ENCODE results near the gene AFDN.

AFDN gene, protein sequence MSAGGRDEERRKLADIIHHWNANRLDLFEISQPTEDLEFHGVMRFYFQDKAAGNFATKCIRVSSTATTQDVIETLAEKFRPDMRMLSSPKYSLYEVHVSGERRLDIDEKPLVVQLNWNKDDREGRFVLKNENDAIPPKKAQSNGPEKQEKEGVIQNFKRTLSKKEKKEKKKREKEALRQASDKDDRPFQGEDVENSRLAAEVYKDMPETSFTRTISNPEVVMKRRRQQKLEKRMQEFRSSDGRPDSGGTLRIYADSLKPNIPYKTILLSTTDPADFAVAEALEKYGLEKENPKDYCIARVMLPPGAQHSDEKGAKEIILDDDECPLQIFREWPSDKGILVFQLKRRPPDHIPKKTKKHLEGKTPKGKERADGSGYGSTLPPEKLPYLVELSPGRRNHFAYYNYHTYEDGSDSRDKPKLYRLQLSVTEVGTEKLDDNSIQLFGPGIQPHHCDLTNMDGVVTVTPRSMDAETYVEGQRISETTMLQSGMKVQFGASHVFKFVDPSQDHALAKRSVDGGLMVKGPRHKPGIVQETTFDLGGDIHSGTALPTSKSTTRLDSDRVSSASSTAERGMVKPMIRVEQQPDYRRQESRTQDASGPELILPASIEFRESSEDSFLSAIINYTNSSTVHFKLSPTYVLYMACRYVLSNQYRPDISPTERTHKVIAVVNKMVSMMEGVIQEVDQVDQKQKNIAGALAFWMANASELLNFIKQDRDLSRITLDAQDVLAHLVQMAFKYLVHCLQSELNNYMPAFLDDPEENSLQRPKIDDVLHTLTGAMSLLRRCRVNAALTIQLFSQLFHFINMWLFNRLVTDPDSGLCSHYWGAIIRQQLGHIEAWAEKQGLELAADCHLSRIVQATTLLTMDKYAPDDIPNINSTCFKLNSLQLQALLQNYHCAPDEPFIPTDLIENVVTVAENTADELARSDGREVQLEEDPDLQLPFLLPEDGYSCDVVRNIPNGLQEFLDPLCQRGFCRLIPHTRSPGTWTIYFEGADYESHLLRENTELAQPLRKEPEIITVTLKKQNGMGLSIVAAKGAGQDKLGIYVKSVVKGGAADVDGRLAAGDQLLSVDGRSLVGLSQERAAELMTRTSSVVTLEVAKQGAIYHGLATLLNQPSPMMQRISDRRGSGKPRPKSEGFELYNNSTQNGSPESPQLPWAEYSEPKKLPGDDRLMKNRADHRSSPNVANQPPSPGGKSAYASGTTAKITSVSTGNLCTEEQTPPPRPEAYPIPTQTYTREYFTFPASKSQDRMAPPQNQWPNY (N-terminal part only)

DNA sequence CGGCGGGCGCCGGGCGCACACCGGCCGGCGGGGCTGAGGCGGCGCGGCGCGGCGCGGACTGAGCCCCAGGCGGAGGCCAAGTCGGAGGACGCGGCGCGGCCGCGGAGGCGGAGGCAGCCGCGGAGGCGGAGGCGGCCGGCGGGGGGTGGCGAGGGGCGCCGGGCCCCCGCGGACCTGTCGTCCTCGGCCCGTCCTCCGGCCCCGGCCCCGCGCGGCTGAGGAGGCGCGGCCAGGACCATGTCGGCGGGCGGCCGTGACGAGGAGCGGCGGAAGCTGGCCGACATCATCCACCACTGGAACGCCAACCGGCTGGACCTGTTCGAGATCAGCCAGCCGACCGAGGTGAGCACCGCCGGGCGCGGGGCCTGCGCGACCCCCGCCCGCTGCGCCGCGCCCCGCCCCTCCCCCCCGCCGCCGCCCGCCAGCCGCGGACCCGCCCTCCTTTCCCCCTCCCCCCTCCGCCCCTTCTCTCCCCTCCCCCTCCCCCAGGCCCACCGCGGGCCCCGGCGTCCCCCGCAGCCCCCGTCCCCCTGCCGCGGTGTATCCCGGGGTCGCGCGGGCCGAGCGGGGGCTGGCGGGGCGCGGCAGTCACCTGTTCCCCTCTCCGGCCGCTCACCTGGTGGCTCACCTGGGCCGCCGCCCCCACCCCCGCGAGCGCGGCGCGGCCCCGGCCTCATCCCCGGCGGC, at the start of gene AFDN:
TSS of gene AFDN (plus strand) at position 16 of the 687 bp plus-strand sequence. CDS start at position 238, 222 bp downstream.
- peak within 1 kb of the TSS; percentile 86 for H3K4me3 ChIP-seq (ENCODE audit: low read depth, low read length)
- TF ChIP-seq, protein P1, sequence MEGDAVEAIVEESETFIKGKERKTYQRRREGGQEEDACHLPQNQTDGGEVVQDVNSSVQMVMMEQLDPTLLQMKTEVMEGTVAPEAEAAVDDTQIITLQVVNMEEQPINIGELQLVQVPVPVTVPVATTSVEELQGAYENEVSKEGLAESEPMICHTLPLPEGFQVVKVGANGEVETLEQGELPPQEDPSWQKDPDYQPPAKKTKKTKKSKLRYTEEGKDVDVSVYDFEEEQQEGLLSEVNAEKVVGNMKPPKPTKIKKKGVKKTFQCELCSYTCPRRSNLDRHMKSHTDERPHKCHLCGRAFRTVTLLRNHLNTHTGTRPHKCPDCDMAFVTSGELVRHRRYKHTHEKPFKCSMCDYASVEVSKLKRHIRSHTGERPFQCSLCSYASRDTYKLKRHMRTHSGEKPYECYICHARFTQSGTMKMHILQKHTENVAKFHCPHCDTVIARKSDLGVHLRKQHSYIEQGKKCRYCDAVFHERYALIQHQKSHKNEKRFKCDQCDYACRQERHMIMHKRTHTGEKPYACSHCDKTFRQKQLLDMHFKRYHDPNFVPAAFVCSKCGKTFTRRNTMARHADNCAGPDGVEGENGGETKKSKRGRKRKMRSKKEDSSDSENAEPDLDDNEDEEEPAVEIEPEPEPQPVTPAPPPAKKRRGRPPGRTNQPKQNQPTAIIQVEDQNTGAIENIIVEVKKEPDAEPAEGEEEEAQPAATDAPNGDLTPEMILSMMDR (conservative IDR thresholded peaks at IDR 0.05; ENCODE audit: low read depth, low read length), result no peak
- DNase-seq (ENCODE audit: low read depth), result no peak

DNA sequence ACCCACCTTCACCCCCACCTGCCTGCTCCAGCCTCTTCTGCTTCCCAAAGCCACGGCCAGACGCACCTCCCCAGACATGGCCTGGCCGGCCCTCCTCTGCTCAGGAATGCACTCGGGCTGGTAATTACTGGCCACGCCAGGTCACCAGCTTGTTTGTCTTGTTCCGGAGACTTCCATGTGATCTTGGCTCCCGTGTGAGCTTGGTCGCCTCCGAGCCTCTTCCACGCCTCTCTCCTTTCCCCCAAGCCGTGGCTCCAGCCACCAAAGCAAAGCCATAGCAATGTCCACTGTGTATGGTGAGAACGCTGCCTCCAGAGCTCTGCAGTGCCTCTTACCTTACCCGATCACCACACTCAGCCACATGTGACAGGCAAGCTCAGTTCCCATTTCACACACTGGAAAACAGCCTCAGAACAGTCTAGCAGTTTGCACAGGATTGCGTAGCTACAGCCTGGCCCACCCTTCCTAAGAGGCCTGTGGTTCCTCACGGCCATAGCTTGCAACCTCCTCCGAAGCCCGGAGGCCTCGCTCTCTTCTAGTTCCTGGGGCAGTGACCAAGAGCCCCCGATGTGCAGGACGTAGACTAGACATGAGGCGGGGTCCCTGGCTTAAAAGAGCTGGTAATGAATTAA, 48.1 kb upstream of the AFDN start:
- no peak for DNase-seq (ENCODE audit: low read depth)
- TF ChIP-seq, protein P1 (conservative IDR thresholded peaks at IDR 0.05; ENCODE audit: low read depth, low read length), result no peak
- H3K4me3 ChIP-seq (ENCODE audit: low read depth, low read length), result no peak overlapping the region

DNA sequence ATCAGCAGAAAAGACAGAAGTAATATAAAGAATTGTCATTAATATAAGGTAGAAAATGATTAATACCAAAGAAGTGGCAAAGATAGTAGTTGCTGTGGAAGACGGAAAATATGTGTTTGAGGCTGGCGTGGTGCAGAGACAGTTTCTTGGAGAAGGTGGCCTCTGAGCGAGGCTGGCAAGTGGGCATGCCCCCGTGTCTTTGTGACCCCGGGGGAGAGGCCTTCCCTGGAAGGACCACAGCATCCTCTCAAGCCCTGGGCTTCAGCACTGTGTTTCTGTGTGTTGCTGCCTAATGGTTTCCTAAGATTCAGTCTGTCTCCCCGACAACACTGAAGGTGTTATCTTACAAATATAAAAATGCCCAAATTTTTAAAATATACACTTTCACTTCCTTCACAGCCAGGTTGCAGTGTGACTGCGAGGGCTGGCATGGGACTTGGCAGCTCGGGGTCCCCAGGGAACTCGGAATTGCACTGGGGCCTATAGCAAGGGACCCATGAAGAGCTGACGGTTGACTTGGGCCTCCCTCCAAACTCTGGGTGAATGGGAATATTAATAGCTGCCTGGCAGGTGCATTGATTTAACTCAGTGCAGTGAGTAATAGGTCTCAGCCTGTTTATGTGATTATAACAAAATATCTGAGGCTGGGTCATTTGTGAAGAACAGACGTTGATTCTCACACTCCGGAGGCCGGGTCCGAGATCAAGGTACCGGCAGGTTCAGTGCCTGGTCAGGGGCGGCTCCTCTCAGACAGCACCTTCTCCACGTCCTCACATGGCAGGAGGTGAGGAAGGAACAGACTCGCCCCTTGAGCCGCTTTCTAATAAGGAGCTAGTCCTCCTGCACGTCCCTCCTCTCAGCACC, 47.4 kb upstream of the AFDN start:
- TF ChIP-seq, protein P1 (conservative IDR thresholded peaks at IDR 0.05; ENCODE audit: low read depth, low read length), result no peak
- H3K4me3 ChIP-seq (ENCODE audit: low read depth, low read length), result no peak overlapping the region
- DNase-seq (ENCODE audit: low read depth), result no peak

DNA sequence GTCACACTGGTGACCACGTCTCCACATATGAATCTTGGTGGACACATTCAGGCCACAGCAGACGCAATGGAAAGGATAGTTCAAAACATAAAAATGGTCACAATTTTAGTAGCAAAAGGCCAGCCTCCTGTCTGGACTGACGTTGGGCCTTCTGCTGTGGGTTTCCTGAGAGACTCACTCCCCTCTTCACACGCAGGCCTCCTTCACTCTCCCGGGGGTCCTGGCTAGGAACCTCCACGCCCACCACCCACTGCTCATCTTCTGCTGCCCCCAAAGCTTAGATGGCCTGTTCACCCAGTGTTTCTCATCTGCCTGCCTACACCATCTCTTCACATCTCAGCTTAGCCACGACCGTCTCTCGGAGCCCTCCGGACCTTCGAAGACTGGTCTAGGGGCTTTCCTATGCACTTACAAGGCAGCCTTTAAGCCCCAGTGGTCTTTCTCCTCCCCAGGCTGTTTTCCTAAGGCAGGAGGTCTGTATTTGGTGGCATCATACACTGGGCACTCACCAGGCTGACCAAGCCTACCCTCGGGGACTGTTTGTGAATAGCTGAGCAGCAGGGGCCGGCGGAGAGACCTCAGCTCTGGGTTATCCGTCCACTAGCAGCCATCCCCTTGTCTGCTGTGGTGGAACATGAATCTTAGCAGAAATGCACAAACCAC, 46.6 kb upstream of the AFDN start:
- DNase-seq (ENCODE audit: low read depth), result no peak
- TF ChIP-seq, protein P1 (conservative IDR thresholded peaks at IDR 0.05; ENCODE audit: low read depth, low read length), result no peak
- H3K4me3 ChIP-seq (ENCODE audit: low read depth, low read length), result no peak overlapping the region

DNA sequence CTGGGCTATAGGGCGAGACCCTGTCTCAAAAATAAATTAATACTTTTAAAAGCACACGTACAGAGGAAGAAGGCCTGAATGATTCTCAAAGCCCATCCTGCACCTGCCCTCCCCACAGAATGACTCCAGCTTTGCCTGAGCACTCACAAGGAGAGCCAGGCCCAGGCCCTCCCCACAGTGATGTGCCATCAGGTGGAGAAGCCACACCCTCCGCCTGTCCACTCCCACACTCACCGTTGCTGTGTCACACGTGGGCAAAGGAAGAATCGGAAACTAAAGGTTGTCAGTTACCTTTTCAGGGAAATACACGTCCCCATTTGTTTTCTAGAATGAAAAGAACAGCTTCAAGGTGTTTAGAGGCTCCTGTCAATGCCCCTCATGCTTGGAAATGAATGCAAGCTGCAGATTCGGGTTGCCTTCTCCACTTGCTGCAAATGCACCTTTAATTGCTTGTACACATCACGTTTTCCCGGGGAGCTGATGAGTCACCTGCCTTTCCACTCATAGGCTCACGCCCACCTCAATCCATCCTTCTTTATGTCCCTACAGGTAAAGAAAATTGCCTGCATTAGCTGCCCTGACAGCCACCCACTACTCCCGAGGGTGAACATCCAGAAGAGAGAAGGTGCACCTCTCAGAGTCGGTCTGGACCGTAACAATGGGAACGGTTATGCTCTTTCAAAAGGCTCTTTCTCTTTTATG, 45.5 kb upstream of the AFDN start:
- no peak for DNase-seq (ENCODE audit: low read depth)
- no peak overlapping the region for H3K4me3 ChIP-seq (ENCODE audit: low read depth, low read length)

More for the DNA sequence above, 45.5 kb upstream of the AFDN start:
- TF ChIP-seq, protein P1 (conservative IDR thresholded peaks at IDR 0.05; ENCODE audit: low read depth, low read length), result no peak

Data from choroid plexus epithelial cell (primary cell).